Transverse colon (tissue), 4 donors: ENCODE results near the gene S100A5.
"Not testable (repeated sequence)": the region's sequence is repeated elsewhere in the genome, so short reads cannot be mapped to it uniquely, and the experiment has no call there.

Experiments
- CTCF ChIP-seq, 5 experiments: fragments of 200-600 bp in 3 of 5; fragments of 450-650 bp in 2 of 5; sonication (generic) in 3 of 5; IDR thresholded peaks; 1 replicate in 2 of 5; 2 replicates in 3 of 5; pipeline ENCODE4 v1.5.1; 2016 to 2017; ENCODE audit warnings: antibody characterized with exemption in 5 of 5, inconsistent platforms in 3 of 5, mild to moderate bottlenecking in 2 of 5, moderate library complexity in 1 of 5
- EP300 ChIP-seq: sonication (generic); formaldehyde crosslinking; IDR thresholded peaks from one replicate; pipeline ENCODE4 v1.6.1; 2017; ENCODE audit warnings: antibody characterized with exemption, low read depth
- POLR2AphosphoS5 ChIP-seq, 3 donors: sonication (generic); formaldehyde crosslinking; IDR thresholded peaks; one replicate each; pipeline ENCODE4 v1.6.1; 2016; ENCODE audit warnings: antibody characterized with exemption in 3 of 3

GRCh38 chr1:153588033-153588432 lies 47.3 kb upstream of the S100A5 start:
- not testable (repeated sequence) for TF ChIP-seq CTCF (IDR thresholded peaks at IDR 0.05); POLR2AphosphoS5 (IDR thresholded peaks at IDR 0.05); EP300
